Activated CD8-positive, alpha-beta memory T cell treated with anti-CD3 and anti-CD28 coated beads, Interleukin-2, amount 50 U/mL, for 1 hour (primary cell): ENCODE data around the gene TOP1.

ENCODE experiments used
- DNase-seq: peaks from one replicate; pipeline ENCODE4 v3.0.0-alpha.2; 2020; ENCODE audit errors: extremely low read depth

The TOP1 gene

DNA sequence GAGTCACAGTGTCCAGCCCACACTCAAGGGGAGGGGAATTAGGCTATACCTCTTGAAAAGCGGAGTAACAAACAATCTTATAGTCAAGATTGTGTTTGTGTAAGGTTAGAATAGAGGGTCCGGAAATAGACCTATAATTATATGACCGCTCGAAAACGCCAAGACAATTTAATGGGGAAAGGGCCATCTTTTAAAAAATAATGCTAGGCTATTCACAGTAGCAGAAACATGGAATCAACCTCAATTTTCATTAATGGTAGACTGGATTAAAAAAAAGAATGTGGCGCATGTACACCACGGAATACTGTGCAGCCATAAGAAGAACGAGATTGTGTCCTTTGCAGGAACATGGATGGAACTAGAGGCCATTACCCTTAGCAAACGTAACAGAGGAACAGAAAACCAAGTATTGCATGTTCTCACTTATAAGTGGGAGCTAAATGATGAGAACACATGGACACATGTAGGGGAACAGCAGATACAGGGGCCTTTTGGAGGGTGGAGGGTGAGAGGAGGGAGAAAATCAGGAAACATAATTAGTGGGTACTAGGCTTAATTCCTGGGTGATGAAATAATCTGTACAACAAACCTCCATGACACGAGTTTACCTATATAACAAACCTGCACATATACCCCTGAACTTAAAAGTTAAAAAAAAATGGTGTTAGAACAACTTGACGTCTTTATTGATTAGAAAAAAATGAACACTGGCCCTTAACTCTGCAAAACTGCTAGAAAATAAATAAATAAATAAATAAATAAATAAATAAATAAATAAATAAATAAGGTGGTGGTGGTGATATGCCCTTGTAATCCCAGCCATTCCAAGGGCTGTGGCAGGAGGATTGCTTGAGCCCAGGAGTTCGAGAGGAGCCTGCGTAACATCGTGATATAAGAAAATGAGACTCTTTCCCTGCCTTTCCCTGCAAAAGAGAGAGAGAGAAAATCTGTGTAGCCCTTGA lies 30.3 kb downstream of the TOP1 start:
- no peak for DNase-seq

DNA sequence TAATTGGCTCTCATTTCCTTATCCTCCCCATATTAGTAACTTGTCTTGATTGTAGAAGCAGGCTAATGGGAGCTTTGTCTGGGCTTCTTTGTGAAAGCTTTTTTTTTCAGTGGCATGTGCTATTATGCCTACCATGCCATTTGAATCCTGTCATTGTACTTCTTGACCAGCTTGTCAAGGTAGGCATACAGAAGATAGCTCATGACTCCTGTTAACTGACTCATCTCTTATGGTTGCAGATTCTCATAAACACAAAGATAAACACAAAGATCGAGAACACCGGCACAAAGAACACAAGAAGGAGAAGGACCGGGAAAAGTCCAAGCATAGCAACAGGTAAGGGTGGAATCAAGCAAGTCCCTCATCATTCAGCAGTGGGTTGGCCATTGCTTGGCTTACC lies 32.5 kb downstream of the TOP1 start:
- DNase-seq: no peak

DNA sequence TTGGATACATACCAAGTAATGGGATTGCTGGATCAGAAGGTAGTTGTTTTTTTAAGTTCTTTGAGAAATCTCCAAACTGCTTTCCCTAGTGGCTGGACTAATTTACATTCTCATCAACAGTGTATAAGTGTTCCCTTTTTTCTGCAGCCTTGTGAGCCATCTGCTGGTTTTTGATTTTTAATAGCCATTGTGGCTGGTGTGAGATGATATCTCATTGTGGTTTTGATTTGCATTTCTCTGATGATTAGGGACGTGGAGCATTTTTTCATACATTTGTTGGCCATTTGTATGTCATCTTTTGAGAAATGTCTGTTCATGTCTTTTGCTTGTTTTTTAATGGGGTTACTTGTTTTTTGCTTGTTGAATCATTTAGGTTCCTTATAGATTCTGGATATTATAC lies 34.8 kb downstream of the TOP1 start:
- DNase-seq: no peak

DNA sequence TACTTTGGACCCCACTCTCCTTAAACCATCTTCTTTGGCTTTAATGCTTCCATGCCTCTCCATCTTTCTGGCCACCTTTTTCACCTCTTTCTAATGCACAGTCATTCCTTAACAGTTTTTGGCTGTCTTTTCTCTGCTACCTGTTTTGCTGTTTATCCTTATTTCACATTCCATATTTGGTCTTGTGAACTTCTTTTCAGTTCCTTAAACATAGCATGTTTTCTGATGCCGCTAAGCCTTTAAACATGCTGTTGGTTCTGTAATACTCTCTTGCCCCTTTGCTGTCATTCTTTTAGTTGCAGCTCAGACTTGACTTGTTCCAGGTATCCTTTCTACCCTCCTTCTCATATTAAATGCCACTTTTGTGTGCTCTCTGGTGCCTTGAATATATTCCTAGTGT lies 35.8 kb downstream of the TOP1 start:
- DNase-seq: no peak

DNA sequence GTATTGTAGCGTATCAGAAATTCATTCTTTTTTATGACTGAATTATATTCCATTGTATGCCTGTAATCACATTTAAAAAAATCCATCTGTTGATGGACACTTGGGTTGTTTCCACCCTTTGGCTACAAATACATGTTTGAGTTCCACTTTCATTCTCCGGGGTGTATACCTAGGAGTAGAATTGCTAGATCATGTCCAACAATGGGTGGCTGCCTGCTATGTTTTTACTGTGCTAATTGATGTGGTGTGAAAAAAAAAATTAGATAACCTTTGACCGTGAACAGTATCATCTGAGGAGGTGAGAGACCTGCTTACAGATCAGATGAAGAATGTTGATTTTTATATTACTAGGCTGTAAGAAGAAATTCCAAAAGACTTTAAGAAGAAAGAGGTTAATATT lies 37.1 kb downstream of the TOP1 start:
- no peak for DNase-seq

DNA sequence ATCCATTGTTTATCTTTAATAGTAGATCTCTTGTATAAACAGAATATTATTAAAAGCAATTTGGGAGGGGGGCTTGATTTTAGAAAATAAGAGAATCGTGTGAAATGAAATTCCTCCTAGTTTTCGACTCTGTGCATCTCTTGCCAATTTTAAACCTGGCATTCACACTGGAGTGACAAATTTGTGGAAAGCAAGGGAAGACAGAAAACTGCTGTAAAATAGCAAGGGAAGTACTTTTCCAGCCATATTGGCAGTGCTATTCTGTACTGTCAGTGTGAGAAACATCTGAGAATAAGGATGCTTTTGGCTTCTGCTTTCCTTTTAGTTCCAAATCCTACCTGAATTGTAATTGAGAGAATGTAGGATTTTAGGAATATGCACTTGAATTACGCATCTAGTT lies 40.2 kb downstream of the TOP1 start:
- DNase-seq: no peak

DNA sequence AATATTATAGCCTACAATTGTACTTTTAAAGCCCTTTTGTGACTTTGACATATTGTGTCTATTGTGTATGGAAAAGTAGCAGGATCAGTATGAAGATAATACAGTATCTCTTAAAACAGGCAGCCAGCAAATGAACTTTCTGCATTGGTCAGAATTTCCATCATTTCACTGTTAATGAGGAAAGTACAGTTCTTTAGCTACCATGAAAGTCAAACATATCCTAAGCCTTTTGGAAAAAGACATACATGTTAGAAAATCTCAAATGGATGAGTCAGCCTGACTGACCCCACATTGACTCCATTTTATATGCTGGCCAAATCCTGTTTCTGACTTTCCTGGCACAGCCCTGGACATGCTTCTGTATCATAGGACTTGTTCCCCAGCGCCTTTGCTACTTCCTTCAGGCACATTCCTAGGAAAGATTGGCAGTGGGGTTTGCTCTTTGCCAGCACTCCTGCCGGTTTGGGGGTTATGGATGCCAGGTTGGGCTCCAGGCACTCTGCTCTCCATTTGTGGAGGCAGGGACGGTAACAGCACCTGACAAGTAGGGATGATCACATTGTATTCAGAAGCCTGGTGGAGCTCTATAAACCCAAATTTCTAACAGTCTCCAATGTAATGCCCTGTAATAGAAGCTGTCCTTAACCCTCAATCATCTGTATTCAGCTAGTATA lies 43.7 kb downstream of the TOP1 start:
- DNase-seq: no peak

DNA sequence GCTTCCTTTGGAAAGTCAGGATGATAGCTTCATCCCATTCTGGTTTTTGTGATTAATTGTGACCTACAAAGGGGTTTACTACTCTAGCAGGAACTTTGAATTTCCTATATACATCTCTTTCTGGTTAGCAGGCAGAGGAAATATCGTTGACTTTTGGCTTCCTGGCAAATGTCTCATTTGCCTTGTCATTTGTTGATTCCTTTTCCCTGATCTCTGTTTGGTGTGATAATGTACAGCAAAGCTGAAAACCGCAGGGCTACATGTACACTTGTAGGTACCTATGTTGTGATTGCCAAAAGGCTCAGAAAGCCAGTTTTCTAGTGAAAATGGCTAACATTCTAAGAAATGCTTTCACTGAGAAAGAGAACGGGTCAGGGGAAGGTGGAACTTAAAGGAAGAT lies 44.3 kb downstream of the TOP1 start:
- DNase-seq: no peak

DNA sequence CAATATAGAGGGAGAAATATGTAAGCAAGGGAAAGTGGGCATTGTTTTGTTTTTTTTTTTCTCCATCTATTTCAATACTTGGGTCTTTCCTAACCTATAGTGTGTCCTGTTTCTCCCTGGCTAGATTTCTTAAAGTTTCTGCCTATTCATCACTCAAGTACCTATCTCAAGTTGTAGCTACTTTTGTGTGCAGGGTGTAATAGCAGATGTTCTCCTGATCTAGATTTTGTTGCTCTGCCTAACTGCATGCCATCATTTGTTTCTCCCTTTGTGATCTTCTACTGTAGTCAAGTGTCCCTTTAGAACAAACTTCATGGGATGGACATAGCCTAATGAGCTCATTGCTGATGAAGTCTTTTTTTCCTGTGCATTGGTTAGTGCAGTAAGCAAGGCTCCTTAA lies 45.8 kb downstream of the TOP1 start:
- no peak for DNase-seq

DNA sequence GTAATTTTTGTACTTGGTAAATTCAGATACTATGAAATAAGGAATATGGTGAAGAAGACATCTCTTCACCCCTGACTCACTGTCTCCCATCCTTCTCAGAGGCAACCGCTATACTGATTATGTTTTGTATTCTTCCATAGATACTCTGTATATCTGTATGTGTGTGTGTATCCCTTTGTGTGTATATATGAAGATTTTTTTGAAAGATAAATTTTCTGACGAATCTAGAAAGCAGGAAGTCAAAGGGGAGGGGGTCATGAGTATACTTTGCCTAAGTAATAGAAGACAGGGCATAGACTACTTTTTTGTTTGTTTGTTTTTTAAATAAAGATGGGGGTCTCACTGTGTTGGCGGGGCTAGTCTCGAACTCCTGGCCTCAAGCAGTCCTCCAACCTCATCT lies 48.2 kb downstream of the TOP1 start:
- DNase-seq: no peak

DNA sequence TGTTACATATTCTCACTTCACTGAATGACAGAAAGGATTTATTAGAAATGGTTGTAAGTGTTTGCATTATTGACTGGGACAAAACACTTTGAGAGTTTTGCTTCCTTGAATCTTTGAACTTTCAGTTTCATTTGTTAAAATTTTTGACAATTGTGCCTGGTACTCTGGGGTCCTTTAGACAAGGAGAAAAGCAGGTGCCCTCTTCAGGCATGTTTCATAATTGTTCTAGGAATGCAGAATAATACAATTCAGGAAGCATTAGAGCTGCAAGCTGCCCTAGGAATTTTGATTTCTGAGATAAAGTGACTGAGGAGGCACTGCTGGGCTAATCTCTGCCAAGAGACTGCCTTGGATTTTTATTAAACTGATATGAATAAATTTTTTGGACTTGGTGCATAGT lies 49.7 kb downstream of the TOP1 start:
- DNase-seq: no peak

DNA sequence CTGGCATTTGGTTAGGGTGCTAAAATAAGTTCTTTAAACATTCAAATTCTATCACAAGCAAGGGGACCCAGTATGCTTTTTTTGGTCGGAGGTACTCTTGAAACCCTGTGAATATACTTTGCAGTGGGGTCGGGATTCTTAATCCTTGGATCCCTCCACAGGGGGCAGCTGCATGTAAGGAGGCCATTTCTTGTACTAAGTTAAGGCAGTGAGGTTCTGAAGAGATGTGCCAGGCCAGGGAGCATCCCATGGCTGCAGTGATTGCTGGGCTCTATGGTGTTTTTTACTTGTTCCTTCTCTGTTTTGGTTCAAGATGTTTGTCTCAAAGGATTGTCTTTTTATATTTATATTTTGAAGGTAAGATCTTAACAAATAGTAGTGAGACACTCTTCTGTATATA lies 50.4 kb downstream of the TOP1 start:
- DNase-seq: no peak

DNA sequence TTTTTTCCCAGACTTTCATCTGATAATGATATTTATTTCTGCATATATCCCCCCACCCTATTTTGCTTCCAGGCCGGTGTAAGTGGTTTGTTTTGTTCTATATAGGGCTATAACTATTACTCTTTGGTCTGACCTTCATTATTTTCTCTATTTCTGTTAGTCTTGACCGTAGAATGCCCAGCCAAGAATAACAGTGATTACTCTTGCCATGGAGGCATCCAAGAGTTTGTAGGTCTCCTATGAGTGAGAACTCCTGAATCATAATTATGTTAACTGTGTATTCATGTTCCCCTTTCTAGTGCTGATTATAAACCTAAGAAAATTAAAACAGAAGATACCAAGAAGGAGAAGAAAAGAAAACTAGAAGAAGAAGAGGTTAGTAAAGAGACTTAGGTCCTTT lies 52.2 kb downstream of the TOP1 start:
- DNase-seq: no peak

DNA sequence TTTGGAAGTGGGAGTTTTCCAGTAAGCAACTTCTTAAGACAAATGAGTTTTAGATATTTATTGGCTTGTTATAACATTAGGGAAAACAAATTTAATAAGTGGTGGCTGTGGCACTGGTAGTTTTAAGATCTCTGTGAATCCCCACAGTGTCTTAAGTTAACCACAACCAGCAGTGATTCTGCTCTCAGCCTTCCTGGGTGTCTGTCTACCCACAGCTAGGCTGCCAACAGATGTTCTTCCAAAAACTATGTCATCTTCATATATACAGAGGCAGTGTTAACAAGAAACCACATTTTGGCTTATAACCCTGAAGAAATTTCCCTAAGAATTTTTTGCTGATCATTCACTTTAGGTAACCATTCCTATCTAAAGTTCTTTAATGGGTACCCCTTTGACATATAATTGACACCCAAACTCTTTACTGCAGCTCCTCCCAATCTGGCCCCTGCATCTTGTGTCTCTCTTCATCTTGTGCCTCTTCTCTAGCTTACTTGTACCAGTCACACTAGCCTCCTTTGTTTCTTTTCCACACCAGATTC lies 52.7 kb downstream of the TOP1 start:
- DNase-seq: no peak

DNA sequence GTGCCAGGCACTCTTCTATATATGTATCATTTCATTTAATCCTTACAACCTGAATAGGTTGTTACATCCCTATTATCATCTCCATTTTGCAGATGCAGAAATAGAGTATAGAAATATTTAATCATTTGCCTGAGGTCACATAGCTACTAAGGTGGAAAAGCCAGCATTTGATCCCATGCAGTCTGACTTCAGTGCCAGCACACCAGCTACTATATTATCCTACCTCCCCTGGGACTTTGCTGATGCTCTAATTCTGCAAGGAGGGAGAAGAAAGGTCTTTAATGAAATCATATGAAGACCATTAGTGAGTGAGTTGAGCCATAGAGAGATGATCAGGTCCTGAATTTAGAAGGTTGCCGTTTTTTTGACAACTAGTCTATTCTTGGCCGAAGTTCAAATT lies 53.7 kb downstream of the TOP1 start:
- no peak for DNase-seq

DNA sequence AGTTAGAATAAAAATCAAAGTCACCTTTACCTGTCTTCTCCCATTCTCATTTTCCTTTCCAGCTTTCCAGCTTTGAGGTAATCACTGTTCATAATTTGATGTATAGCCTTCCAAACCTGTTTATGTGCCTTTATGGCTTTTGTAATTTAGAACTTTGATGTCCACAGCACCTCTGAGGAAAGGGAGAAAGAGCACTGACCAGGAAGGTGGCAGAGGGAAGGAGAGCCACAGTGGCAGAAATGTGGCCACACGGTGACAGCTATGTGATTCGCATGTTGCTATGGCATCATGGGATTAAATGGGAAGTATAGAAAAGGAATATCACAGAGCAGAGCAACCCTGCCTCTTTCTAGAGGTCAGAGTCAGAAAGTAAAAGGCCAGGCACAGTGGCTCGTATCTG lies 57.0 kb downstream of the TOP1 start:
- no peak for DNase-seq

DNA sequence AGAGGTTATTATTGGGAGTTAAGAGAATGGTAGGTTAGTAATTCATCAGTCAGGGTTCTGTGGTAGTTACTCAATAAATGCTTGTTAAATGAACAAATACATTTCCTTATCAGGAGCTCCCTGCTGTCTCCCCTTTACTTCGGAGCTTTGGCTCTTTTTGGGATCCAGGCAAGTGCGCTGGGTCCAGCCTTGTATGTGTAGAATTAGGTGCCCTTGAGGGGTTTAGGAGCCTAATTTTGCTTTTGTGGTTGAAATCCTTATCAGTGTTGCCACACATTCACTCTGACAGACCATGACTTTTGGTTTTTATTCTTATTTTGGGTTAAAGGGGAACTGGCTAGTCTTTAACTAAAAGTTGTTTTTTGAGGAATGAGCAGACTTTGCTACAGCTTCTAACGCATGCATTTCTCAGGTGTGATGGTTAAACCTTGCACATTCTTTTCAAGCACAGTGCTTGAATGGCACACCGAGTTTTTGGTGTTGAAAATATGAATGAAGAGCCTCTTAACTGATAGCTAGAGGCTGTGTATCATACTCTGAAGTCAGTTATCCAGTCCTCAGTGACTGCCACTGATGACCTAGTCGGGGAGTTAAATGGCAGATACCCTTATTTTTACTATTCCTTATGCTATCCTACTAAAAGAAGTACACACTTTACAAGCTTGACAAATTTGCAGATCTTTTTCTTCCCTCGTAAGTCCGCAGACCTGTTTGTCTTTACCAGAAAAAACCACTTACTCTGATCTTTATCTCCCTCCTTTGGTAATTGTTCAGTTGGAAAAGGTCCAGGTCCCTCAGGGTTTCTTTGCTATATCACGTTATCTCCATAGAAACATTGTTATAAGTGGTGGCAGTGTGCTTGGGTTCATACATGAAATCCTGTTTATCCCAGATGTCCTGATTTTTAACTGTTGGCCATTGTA lies 58.0 kb downstream of the TOP1 start:
- DNase-seq: no peak

DNA sequence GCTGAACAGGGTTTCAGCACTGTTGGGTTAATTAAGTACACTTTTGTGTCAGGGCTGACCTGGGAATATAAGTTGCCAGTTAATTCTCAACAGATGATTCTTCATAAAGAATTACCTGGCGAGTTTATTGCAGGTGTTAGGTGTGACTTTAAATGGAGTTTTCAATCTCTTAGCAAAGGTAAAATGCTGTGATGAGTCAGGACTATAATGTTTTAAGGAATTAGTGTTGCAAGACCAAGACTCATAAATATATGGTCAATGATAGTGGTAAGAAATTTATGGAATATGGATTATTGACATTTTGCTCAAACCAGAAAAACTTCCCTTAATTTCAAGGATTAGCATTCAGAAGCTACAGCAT lies 58.7 kb downstream of the TOP1 start:
- no peak for DNase-seq

DNA sequence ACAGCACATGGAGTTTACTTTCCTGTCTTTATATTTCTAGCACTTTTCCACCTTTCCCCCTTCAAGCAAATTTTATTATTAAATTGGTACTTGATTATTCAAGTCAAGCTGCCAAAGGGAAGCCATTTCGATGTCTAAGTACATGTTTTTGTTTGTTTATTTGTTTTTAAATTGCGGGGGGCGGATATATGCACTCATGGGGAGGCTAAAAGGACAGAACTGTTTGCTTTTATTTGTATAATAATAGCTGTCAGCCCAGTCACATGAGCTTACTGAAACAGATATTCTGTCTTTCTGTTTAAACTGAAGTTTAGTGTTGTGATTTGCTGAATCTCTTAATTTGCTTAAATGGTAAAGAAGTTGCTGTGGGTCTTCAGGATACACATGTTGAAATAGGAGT lies 59.2 kb downstream of the TOP1 start:
- no peak for DNase-seq

DNA sequence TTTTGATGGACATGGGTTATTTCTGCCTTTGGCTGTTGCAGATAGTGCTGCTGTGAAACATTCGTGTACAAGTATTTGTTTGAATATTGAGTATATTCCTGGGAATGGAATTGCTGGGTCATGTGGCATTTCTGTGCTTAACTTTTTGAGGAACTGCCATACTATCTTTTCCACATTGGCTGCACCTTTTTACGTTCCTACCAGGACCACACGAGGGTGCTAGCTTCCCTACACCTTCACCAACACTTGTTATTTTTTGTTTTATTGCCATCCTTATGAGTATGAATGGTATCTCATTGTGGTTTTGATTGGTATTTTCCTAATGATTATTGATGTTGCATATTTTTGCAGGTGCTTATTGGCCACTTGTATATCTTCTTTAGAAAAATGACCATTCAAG lies 60.9 kb downstream of the TOP1 start:
- no peak for DNase-seq

DNA sequence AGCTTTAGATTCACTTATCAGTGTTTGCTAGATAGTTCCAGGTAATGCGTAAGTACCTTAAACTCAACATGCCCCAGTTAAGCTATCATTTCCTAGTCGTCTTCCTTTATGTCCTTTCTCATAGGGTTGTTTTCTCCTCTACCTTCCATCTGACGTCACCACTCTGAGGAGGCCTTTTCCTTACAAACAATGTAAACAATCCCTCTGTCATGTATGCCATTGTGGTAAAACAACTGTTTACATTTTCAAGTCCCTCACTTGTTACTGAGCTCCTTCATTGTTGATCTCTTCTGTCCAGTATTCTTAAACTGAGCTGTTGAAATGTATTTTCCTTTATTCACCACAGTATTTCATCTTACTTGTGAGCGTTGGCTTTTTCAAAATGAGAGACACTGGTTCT lies 63.3 kb downstream of the TOP1 start:
- no peak for DNase-seq
